K562 (cell line): ENCODE data around the gene PAQR4. TPM values are rescaled to one million over a fixed set of nuclear protein-coding genes. Genes with fewer than 3 reads are reported as not detected.
A peak's percentile ranks its signal among the peaks of the same experiment; 100 is the strongest.

ENCODE experiments used
- ARID2 ChIP-seq: fragments of 450-650 bp; IDR thresholded peaks from 2 replicates; pipeline ENCODE4 v1.6.1; 2017; ENCODE audit warnings: antibody characterized with exemption, mild to moderate bottlenecking
- BHLHE40 ChIP-seq: IDR thresholded peaks from 2 replicates; pipeline ENCODE4 v1.6.1; 2011; ENCODE audit warnings: low read length, improper control_type of control experiment
- CAMTA2 ChIP-seq: fragments of 250-450 bp; sonication (Bioruptor Pico); conservative IDR thresholded peaks from 2 replicates; pipeline ENCODE4 v1.5.1; 2022
- CBFB ChIP-seq: sonication (generic); formaldehyde crosslinking; IDR thresholded peaks from 2 replicates; pipeline ENCODE4 v1.4.0; 2020; ENCODE audit warnings: mild to moderate bottlenecking, missing genetic modification reagents
- CREB1 ChIP-seq, 2 experiments: sonication (generic) in 1 of 2; formaldehyde crosslinking in 1 of 2; IDR thresholded peaks; 2 replicates each; pipeline versions ENCODE4 v1.6.1 to v1.8.0; 2012 to 2022; ENCODE audit warnings: inconsistent platforms in 1 of 2, mild to moderate bottlenecking in 1 of 2, missing genetic modification reagents in 1 of 2, moderate library complexity in 1 of 2
- CXXC5 ChIP-seq: fragments of 250-450 bp; sonication (Bioruptor Pico); IDR thresholded peaks from 2 replicates; pipeline ENCODE4 v1.8.0; 2022; ENCODE audit warnings: inconsistent platforms, mild to moderate bottlenecking, moderate library complexity
- KLF1 ChIP-seq: fragments of 450-650 bp; IDR thresholded peaks from 2 replicates; pipeline ENCODE4 v1.6.1; 2016; ENCODE audit warnings: missing genetic modification characterization, missing compliant biosample characterization
- polyA plus RNA-seq, 8 experiments: library from polyadenylated mRNA; depleted of rRNA in 4 of 8; stranded (reverse) in 5 of 8; unstranded in 3 of 8; fragments of >200 nt; fragmentation: Nextera tagmentation in 2 of 8; fragmentation: Illumina TruSeq in 1 of 8; extraction: Ambion mirVana in 2 of 8; extraction: Trizol in 1 of 8; gene quantifications; 2 replicates each; pipeline versions ENCODE4 v1.2.1 to v1.2.3, GENCODE V29; 2011 to 2014; ENCODE audit warnings: inconsistent platforms in 1 of 8, missing spikeins in 1 of 8
- total RNA-seq, 7 experiments: library from RNA; depleted of rRNA in 6 of 7; stranded (reverse); fragments of >200 nt in 6 of 7; fragmentation: Illumina TruSeq in 2 of 7; extraction: Trizol in 2 of 7; gene quantifications; 2 replicates each; pipeline versions ENCODE4 v1.2.1 to v1.2.3, GENCODE V29; 2011 to 2021; ENCODE audit warnings: low replicate concordance in 1 of 7
- TF ChIP-seq, protein P1 (sequence below): sonication (generic); formaldehyde crosslinking; IDR thresholded peaks from 2 replicates; pipeline ENCODE4 v1.8.1; 2023; ENCODE audit warnings: mild to moderate bottlenecking, missing genetic modification reagents
- TF ChIP-seq, protein P2 (sequence below), 2 experiments: IDR thresholded peaks; 2 replicates each; pipeline ENCODE4 v1.6.1; 2011; ENCODE audit warnings: borderline replicate concordance in 1 of 2, control low read depth in 1 of 2, low read depth in 1 of 2, low read length in 1 of 2, mild to moderate bottlenecking in 1 of 2, mixed read lengths in 1 of 2, moderate library complexity in 1 of 2; ENCODE audit not compliant: insufficient read depth in 1 of 2, insufficient read length in 1 of 2, poor library complexity in 1 of 2, severe bottlenecking in 1 of 2; ENCODE audit errors: extremely low read depth in 1 of 2

PAQR4 gene
- total and polyA plus RNA-seq, 9 of the 15 experiments (the other 6 are each of a cell fraction or from before 2014, with no cell fraction given) = 0.62 to 40.4 (median 19.5) TPM

DNA sequence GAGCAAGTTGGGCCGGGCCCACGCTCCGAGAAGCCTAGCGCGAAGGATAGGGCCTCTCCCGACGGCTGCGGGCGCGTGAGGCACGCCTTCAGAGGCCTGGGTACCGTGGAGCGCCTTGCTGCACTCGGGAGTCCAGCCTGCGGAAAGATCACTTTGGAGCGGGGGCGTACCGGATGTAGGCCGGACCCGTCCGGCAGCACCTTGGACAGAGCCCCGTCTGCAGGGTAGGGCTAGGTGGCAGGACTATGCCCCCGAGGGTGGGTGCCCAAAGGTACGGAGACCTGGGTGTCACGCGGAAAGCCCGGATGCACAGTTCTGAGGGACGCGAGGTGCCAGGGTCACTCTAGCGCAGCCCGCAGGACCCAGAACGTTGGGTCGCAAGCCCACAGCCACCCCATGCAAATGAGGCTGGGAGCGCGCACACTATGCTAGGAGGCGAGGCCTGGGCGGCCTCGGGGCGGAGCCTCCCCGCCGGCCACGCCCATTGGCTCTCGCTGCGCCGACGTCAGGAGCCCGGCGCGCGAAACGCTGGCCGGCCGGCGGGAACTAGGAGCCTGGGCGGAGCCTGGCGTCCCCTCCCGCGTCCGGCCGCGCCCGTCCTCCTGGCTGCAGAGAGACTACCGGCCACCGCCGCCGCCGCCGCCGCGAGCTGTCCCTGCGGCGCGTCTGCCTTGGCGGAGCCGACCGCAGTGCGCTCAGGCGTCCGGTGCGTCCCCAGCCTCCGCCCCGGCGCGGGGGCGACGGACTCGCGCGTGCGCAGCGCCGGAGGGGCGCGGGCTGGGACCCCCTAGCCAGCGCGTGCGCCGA lies at the start of gene PAQR4 (continued):
- TF ChIP-seq BHLHE40 = no peak
- TF ChIP-seq, protein P1, sequence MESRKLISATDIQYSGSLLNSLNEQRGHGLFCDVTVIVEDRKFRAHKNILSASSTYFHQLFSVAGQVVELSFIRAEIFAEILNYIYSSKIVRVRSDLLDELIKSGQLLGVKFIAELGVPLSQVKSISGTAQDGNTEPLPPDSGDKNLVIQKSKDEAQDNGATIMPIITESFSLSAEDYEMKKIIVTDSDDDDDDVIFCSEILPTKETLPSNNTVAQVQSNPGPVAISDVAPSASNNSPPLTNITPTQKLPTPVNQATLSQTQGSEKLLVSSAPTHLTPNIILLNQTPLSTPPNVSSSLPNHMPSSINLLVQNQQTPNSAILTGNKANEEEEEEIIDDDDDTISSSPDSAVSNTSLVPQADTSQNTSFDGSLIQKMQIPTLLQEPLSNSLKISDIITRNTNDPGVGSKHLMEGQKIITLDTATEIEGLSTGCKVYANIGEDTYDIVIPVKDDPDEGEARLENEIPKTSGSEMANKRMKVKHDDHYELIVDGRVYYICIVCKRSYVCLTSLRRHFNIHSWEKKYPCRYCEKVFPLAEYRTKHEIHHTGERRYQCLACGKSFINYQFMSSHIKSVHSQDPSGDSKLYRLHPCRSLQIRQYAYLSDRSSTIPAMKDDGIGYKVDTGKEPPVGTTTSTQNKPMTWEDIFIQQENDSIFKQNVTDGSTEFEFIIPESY = peak; percentile 73
- TF ChIP-seq ARID2 = 0 out of 2 replicates have a peak, but pooled peaks have one; percentile 24
- TF ChIP-seq CAMTA2 (CRISPR knock-in tag) = no peak
- peak; percentile 77 for TF ChIP-seq CXXC5 (CRISPR knock-in tag)
- TF ChIP-seq CBFB (CRISPR knock-in tag) = peak; percentile 64; the same call in 1 of the 2 replicates
- TF ChIP-seq KLF1 (tag) = peak; percentile 44
- peak; percentile 68 for TF ChIP-seq CREB1 (IDR thresholded peaks at IDR 0.05)
- peak; percentile 79; the same call in 1 of the 2 replicates for TF ChIP-seq CREB1 (CRISPR knock-in tag; IDR thresholded peaks at IDR 0.05)
- TF ChIP-seq, protein P2, sequence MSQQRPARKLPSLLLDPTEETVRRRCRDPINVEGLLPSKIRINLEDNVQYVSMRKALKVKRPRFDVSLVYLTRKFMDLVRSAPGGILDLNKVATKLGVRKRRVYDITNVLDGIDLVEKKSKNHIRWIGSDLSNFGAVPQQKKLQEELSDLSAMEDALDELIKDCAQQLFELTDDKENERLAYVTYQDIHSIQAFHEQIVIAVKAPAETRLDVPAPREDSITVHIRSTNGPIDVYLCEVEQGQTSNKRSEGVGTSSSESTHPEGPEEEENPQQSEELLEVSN (IDR thresholded peaks at IDR 0.05; ENCODE audit: borderline replicate concordance in 1 of 2, extremely low read depth in 1 of 2, insufficient read depth in 1 of 2, insufficient read length in 1 of 2, low read depth in 1 of 2, low read length in 1 of 2, poor library complexity in 1 of 2, severe bottlenecking in 1 of 2) = peak; percentile 53 to 90
- TF ChIP-seq, all 486 proteins: peak for 165
